ENCODE results near the gene OTX1. TPM values are rescaled to one million over a fixed set of nuclear protein-coding genes. Genes with fewer than 3 reads are reported as not detected.

The OTX1 gene
- 0.27 and 0.36 TPM in 2 replicates for total RNA-seq

GRCh38 chr2:63050334-63051041 lies at the start of gene OTX1:
OTX1 (plus strand) TSS chr2:63050830; CDS start chr2:63052991, 2,161 bp downstream.

Data from thoracic aorta endothelial cell (primary cell).